ENCODE data around the gene CEP41.
"Not testable (repeated sequence)": the region's sequence is repeated elsewhere in the genome, so short reads cannot be mapped to it uniquely, and the experiment has no call there.

Gene CEP41

GRCh38 chr7:130379019-130379418 lies 61.8 kb downstream of the CEP41 start:
- no peaks in the 10 kb centered on the region for H4K20me1 ChIP-seq
- no peak for TF ChIP-seq Cebpa-rat (IDR thresholded peaks at IDR 0.05)
- peaks cover 0 to under 1% (median 0%) of the 10 kb centered on the region in 10 experiments; a peak in 2 of 20 replicates for H3K4me1 ChIP-seq
- H3K4me3 ChIP-seq, result no peak overlapping the region
- H3K27me3 ChIP-seq, result no peaks in the 10 kb centered on the region
- no peaks in the 10 kb centered on the region for H3K36me3 ChIP-seq
- no peak overlapping the region for H3K27ac ChIP-seq
- no peak overlapping the region for H3K9ac ChIP-seq
- peaks cover 14 to 28% (median 23%) of the 10 kb centered on the region in 11 experiments for H3K9me3 ChIP-seq (replicated peaks in 1 of 11)
- no peak overlapping the region for H3K4me2 ChIP-seq

- Histone ChIP-seq H3K9ac (no peak overlapping the region), H3K27ac (no peak overlapping the region), H3K4me2 (no peak overlapping the region), H3K9me3 (replicated peaks in 1 of 11) (peaks cover 14 to 28% (median 23%) of the 10 kb centered on the region in 11 experiments), H3K4me1 (no peaks in the 10 kb centered on the region), H4K20me1 (no peaks in the 10 kb centered on the region), H3K4me3 (no peak overlapping the region), H3K27me3 (no peaks in the 10 kb centered on the region), H3K36me3 (no peaks in the 10 kb centered on the region)
- TF ChIP-seq Cebpa-rat (IDR thresholded peaks at IDR 0.05), result no peak
These were observed 63.6 kb downstream of the CEP41 start for GRCh38 chr7:130377178-130377577.

- H3K27ac ChIP-seq, H3K4me2 ChIP-seq, H4K20me1 ChIP-seq, H3K27me3 ChIP-seq, H3K4me3 ChIP-seq, H3K4me1 ChIP-seq, H3K9ac ChIP-seq, H3K36me3 ChIP-seq: not testable (repeated sequence)
- H3K9me3 ChIP-seq (replicated peaks in 1 of 11), result peaks cover 14 to 28% (median 23%) of the 10 kb centered on the region in 11 experiments
These were observed 64.4 kb downstream of the CEP41 start for GRCh38 chr7:130376461-130376860.

- no peaks in the 10 kb centered on the region for H4K20me1 ChIP-seq
- H3K4me2 ChIP-seq, result no peak overlapping the region
- no peak for TF ChIP-seq Cebpa-rat (IDR thresholded peaks at IDR 0.05)
- peaks cover 14 to 28% (median 23%) of the 10 kb centered on the region in 11 experiments for H3K9me3 ChIP-seq (replicated peaks in 1 of 11)
- H3K9ac ChIP-seq, result no peak overlapping the region
- H3K4me3 ChIP-seq, result no peak overlapping the region
- H3K27ac ChIP-seq, result no peak overlapping the region
- peaks cover 0 to 6% (median under 1%) of the 10 kb centered on the region in 10 experiments; a peak in 8 of 20 replicates for H3K4me1 ChIP-seq
- H3K27me3 ChIP-seq, result no peaks in the 10 kb centered on the region
- no peaks in the 10 kb centered on the region for H3K36me3 ChIP-seq
These were observed 66.3 kb downstream of the CEP41 start for GRCh38 chr7:130374507-130374906.

- no peak overlapping the region for H3K4me3 ChIP-seq
- H3K36me3 ChIP-seq, result no peaks in the 10 kb centered on the region
- H3K9ac ChIP-seq, result no peak overlapping the region
- no peaks in the 10 kb centered on the region for H3K27me3 ChIP-seq
- no peak for TF ChIP-seq Cebpa-rat (IDR thresholded peaks at IDR 0.05)
- H4K20me1 ChIP-seq, result no peaks in the 10 kb centered on the region
- no peak overlapping the region for H3K4me2 ChIP-seq
- H3K9me3 ChIP-seq (replicated peaks in 1 of 11), result peaks cover 14 to 27% (median 22%) of the 10 kb centered on the region in 11 experiments
- peaks cover 0 to 16% (median 4%) of the 10 kb centered on the region in 10 experiments; a peak in 9 of 20 replicates for H3K4me1 ChIP-seq
- H3K27ac ChIP-seq, result no peak overlapping the region
These were observed 68.2 kb downstream of the CEP41 start for GRCh38 chr7:130372402-130373165.

GRCh38 chr7:130371046-130371445 lies 69.8 kb downstream of the CEP41 start:
- Histone ChIP-seq H3K27ac (no peak overlapping the region), H4K20me1 (no peaks in the 10 kb centered on the region), H3K4me2 (no peak overlapping the region), H3K9ac (no peak overlapping the region), H3K9me3 (replicated peaks in 1 of 11) (peaks cover 5 to 13% (median 7%) of the 10 kb centered on the region in 11 experiments), H3K4me3 (no peak overlapping the region), H3K36me3 (no peaks in the 10 kb centered on the region), H3K27me3 (no peaks in the 10 kb centered on the region), H3K4me1 (peaks cover 0 to 16% (median 4%) of the 10 kb centered on the region in 10 experiments; a peak in 9 of 20 replicates)
- TF ChIP-seq Cebpa-rat (IDR thresholded peaks at IDR 0.05), result no peak

DNA sequence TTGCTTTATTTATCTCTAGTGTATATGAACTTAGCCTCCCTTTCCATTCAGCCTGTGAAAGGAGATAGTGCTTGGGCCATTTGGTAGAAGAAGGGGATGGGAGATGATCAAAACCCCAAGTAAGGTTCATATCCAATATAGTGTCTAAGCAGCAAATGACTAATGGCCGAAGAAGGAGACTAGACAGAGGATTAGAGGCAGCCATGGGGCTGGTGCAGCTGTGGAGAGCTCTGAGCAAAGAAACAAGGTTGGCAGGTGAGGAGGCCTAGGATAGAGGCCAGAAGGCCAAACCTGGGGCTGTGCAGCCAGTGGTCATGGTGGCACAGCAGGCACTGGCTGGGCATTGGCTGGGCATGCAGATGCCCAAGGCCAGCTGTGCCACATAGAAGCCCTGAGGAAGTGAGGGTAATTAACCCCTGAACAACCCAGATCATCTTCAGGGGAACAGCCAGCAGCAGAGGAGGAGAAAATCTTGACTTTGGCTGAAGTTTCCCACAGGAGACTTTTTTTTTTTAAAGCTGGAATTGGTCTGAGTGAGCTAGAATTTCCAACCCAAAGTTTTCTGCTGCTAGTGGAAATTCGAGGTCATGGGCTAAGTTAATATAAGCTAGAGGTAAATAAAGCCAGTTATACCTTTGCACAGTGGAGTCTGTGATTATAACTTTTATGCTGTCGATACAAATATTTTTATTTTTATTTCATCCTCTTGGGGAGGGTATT lies 70.8 kb downstream of the CEP41 start:
- peak overlapping the region in 3 of 11 experiments; percentile 33 to 51 (median 48); a peak in 3 of 22 replicates for H3K4me2 ChIP-seq
- peaks cover 0 to 2% (median 0%) of the 10 kb centered on the region in 11 experiments; a peak in 1 of 22 replicates for H3K9me3 ChIP-seq (replicated peaks in 1 of 11)
- peaks cover 0 to 16% (median 4%) of the 10 kb centered on the region in 10 experiments; a peak in 9 of 20 replicates for H3K4me1 ChIP-seq
- no peak overlapping the region for H3K4me3 ChIP-seq
- no peaks in the 10 kb centered on the region for H4K20me1 ChIP-seq
- H3K27ac ChIP-seq, result no peak overlapping the region
- no peak overlapping the region for H3K9ac ChIP-seq
- no peaks in the 10 kb centered on the region for H3K36me3 ChIP-seq
- no peak for TF ChIP-seq Cebpa-rat (IDR thresholded peaks at IDR 0.05)
- H3K27me3 ChIP-seq, result no peaks in the 10 kb centered on the region

- no peaks in the 10 kb centered on the region for H3K36me3 ChIP-seq
- peak overlapping the region in 5 of 11 experiments; percentile 12 to 51 (median 33); a peak in 8 of 22 replicates for H3K4me2 ChIP-seq
- H3K4me3 ChIP-seq, result no peak overlapping the region
- TF ChIP-seq Cebpa-rat (IDR thresholded peaks at IDR 0.05), result no peak
- no peaks in the 10 kb centered on the region for H3K27me3 ChIP-seq
- no peak overlapping the region for H3K9ac ChIP-seq
- peak overlapping the region in 3 of 11 experiments; percentile 10 to 19 (median 12); a peak in 3 of 22 replicates for H3K27ac ChIP-seq
- H3K4me1 ChIP-seq, result peaks cover 0 to 16% (median 4%) of the 10 kb centered on the region in 10 experiments; a peak in 9 of 20 replicates
- H3K9me3 ChIP-seq (replicated peaks in 1 of 11), result no peaks in the 10 kb centered on the region
- no peaks in the 10 kb centered on the region for H4K20me1 ChIP-seq
These were observed 71.6 kb downstream of the CEP41 start for GRCh38 chr7:130369110-130369711.

Data from BLaER1 treated with 17β-estradiol and CSF1 and Interleukin-3, amounts not matched to agents 10 nM and 100 nM (cell line).